ENCODE data around the gene TMUB1.

TMUB1 gene

GRCh38 chr7:151089893-151090730, 6.8 kb upstream of the TMUB1 start:
- peaks cover 2% of the 10 kb centered on the region for H3K36me3 ChIP-seq (ENCODE audit: control insufficient read depth, insufficient read depth, low read length)
- no peak overlapping the region for H3K4me3 ChIP-seq (replicated peaks; ENCODE audit: low read depth, low read length)
- no peaks in the 10 kb centered on the region for H3K27me3 ChIP-seq (replicated peaks; ENCODE audit: control insufficient read depth, insufficient read depth, low read length)
- no peak for DNase-seq (ENCODE audit: extremely low read depth, insufficient read length)
- no peak for TF ChIP-seq CTCF (IDR thresholded peaks at IDR 0.05; ENCODE audit: insufficient read depth, low read length, poor library complexity, severe bottlenecking)

- Histone ChIP-seq H3K27me3 (replicated peaks; ENCODE audit: control insufficient read depth, insufficient read depth, low read length) (no peaks in the 10 kb centered on the region), H3K4me3 (replicated peaks; ENCODE audit: low read depth, low read length) (no peak overlapping the region), H3K36me3 (ENCODE audit: control insufficient read depth, insufficient read depth, low read length) (peaks cover 2% of the 10 kb centered on the region)
- DNase-seq (ENCODE audit: extremely low read depth, insufficient read length): no peak
- TF ChIP-seq CTCF (IDR thresholded peaks at IDR 0.05; ENCODE audit: insufficient read depth, low read length, poor library complexity, severe bottlenecking): no peak
Observed at GRCh38 chr7:151088856-151089699, 5.8 kb upstream of the TMUB1 start.

GRCh38 chr7:151088019-151088855, 4.9 kb upstream of the TMUB1 start:
- no peaks in the 10 kb centered on the region for H3K27me3 ChIP-seq (replicated peaks; ENCODE audit: control insufficient read depth, insufficient read depth, low read length)
- TF ChIP-seq CTCF (IDR thresholded peaks at IDR 0.05; ENCODE audit: insufficient read depth, low read length, poor library complexity, severe bottlenecking): no peak
- no peaks in the 10 kb centered on the region; the same call in 1 of the 2 replicates for H3K36me3 ChIP-seq (ENCODE audit: control insufficient read depth, insufficient read depth, low read length)
- no peak for DNase-seq (ENCODE audit: extremely low read depth, insufficient read length)
- peak overlapping the region; percentile 88 for H3K4me3 ChIP-seq (replicated peaks; ENCODE audit: low read depth, low read length)

GRCh38 chr7:151087245-151088018, 4.1 kb upstream of the TMUB1 start:
- Histone ChIP-seq H3K4me3 (replicated peaks; ENCODE audit: low read depth, low read length) (peak overlapping the region; percentile 88), H3K36me3 (ENCODE audit: control insufficient read depth, insufficient read depth, low read length) (no peaks in the 10 kb centered on the region; the same call in 1 of the 2 replicates), H3K27me3 (replicated peaks; ENCODE audit: control insufficient read depth, insufficient read depth, low read length) (no peaks in the 10 kb centered on the region)
- peak; percentile 74 for DNase-seq (ENCODE audit: extremely low read depth, insufficient read length)
- no peak for TF ChIP-seq CTCF (IDR thresholded peaks at IDR 0.05; ENCODE audit: insufficient read depth, low read length, poor library complexity, severe bottlenecking)

- DNase-seq (ENCODE audit: extremely low read depth, insufficient read length): peak; percentile 60
- TF ChIP-seq CTCF (IDR thresholded peaks at IDR 0.05; ENCODE audit: insufficient read depth, low read length, poor library complexity, severe bottlenecking): no peak
- no peaks in the 10 kb centered on the region for H3K27me3 ChIP-seq (replicated peaks; ENCODE audit: control insufficient read depth, insufficient read depth, low read length)
Observed at GRCh38 chr7:151086802-151087244, 3.5 kb upstream of the TMUB1 start.

More at GRCh38 chr7:151086802-151087244, 3.5 kb upstream of the TMUB1 start:
- H3K4me3 ChIP-seq (replicated peaks; ENCODE audit: low read depth, low read length): peak overlapping the region; percentile 88
- no peaks in the 10 kb centered on the region for H3K36me3 ChIP-seq (ENCODE audit: control insufficient read depth, insufficient read depth, low read length)
